Trophoblast cell (in vitro differentiated cells and primary cell): ENCODE measurements around the gene AP4E1.

Source experiments
- DNase-seq, 2 donors: peaks; one replicate each; pipeline ENCODE4 v3.0.0-alpha.2; 2016
- H2AFZ ChIP-seq: 2 replicates; pipeline ENCODE4 v1.6.1; 2013; ENCODE audit warnings: low read length, moderate library complexity, mild to moderate bottlenecking; ENCODE audit not compliant: insufficient read depth, poor library complexity
- H2AK5ac ChIP-seq: 2 replicates; pipeline ENCODE4 v1.6.1; 2013; ENCODE audit warnings: mild to moderate bottlenecking, low read length
- H2BK120ac ChIP-seq: 2 replicates; pipeline ENCODE4 v1.6.1; 2013; ENCODE audit warnings: low read length, mild to moderate bottlenecking, moderate library complexity; ENCODE audit not compliant: insufficient read depth, poor library complexity
- H2BK12ac ChIP-seq: 2 replicates; pipeline ENCODE4 v1.6.1; 2013; ENCODE audit warnings: mild to moderate bottlenecking, low read length, moderate library complexity
- H2BK5ac ChIP-seq: 2 replicates; pipeline ENCODE4 v1.6.1; 2013; ENCODE audit warnings: low read length, low read depth, moderate library complexity, mild to moderate bottlenecking; ENCODE audit not compliant: poor library complexity
- H3K14ac ChIP-seq: 2 replicates; pipeline ENCODE4 v1.6.1; 2013; ENCODE audit warnings: mild to moderate bottlenecking, low read length
- H3K18ac ChIP-seq: 2 replicates; pipeline ENCODE4 v1.6.1; 2013; ENCODE audit warnings: mild to moderate bottlenecking, low read length
- H3K23ac ChIP-seq: 2 replicates; pipeline ENCODE4 v1.6.1; 2013; ENCODE audit warnings: low read length
- H3K27ac ChIP-seq: 2 replicates; pipeline ENCODE4 v1.5.1; 2013; ENCODE audit warnings: low read depth, mild to moderate bottlenecking, inconsistent platforms, low read length, moderate library complexity
- H3K27me3 ChIP-seq: 2 replicates; pipeline ENCODE4 v1.6.1; 2013; ENCODE audit warnings: inconsistent platforms, mild to moderate bottlenecking, low read length, moderate library complexity; ENCODE audit not compliant: insufficient read depth
- H3K36me3 ChIP-seq, 2 experiments: 1 replicate in 1 of 2; 2 replicates in 1 of 2; pipeline ENCODE4 v1.6.1; 2013; ENCODE audit warnings: low read length in 2 of 2, mild to moderate bottlenecking in 2 of 2, moderate library complexity in 1 of 2; ENCODE audit not compliant: insufficient read depth in 2 of 2, control insufficient read depth in 1 of 2
- H3K4ac ChIP-seq: 2 replicates; pipeline ENCODE4 v1.6.1; 2013; ENCODE audit warnings: low read depth, mild to moderate bottlenecking, low read length, moderate library complexity
- H3K4me1 ChIP-seq, 2 experiments: 1 replicate in 1 of 2; 2 replicates in 1 of 2; pipeline ENCODE4 v1.6.1; 2013; ENCODE audit warnings: low read length in 2 of 2, mild to moderate bottlenecking in 2 of 2, moderate library complexity in 1 of 2; ENCODE audit not compliant: insufficient read depth in 2 of 2, control insufficient read depth in 1 of 2
- H3K4me2 ChIP-seq: 2 replicates; pipeline ENCODE4 v1.6.1; 2013; ENCODE audit warnings: inconsistent platforms, mild to moderate bottlenecking, low read length, moderate library complexity
- H3K4me3 ChIP-seq: 2 replicates; pipeline ENCODE4 v1.5.1; 2013; ENCODE audit warnings: mild to moderate bottlenecking, low read depth, low read length, inconsistent platforms
- H3K79me1 ChIP-seq: one replicate; pipeline ENCODE4 v1.6.1; 2013; ENCODE audit warnings: low read length
- H3K79me2 ChIP-seq: 2 replicates; pipeline ENCODE4 v1.6.1; 2013; ENCODE audit warnings: low read length, mild to moderate bottlenecking; ENCODE audit not compliant: control insufficient read depth, insufficient read depth, poor library complexity
- H3K9ac ChIP-seq: 2 replicates; pipeline ENCODE4 v1.6.1; 2013; ENCODE audit warnings: mild to moderate bottlenecking, low read length
- H3K9me3 ChIP-seq: 2 replicates; pipeline ENCODE4 v1.6.1; 2013; ENCODE audit warnings: low read depth, mild to moderate bottlenecking, control low read depth, inconsistent platforms, low read length; ENCODE audit not compliant: insufficient read depth
- H4K12ac ChIP-seq: 2 replicates; pipeline ENCODE4 v1.6.1; 2013; ENCODE audit warnings: low read depth, mild to moderate bottlenecking, low read length, moderate library complexity
- H4K8ac ChIP-seq: 2 replicates; pipeline ENCODE4 v1.6.1; 2013; ENCODE audit warnings: low read depth, mild to moderate bottlenecking, low read length, moderate library complexity
- H4K91ac ChIP-seq: one replicate; pipeline ENCODE4 v1.6.1; 2013; ENCODE audit warnings: low read depth, mild to moderate bottlenecking, low read length, moderate library complexity
- WGBS: extraction: QIAGEN DNeasy Blood & Tissue Kit; methylation state at CpG from one replicate; pipeline ENCODE4 v1.1.7; 2013; ENCODE audit warnings: missing lambda C conversion rate; ENCODE audit not compliant: insufficient read length, insufficient coverage; ENCODE audit errors: extremely low coverage; 5-methylcytosine and 5-hydroxymethylcytosine counted together

The AP4E1 gene

DNA sequence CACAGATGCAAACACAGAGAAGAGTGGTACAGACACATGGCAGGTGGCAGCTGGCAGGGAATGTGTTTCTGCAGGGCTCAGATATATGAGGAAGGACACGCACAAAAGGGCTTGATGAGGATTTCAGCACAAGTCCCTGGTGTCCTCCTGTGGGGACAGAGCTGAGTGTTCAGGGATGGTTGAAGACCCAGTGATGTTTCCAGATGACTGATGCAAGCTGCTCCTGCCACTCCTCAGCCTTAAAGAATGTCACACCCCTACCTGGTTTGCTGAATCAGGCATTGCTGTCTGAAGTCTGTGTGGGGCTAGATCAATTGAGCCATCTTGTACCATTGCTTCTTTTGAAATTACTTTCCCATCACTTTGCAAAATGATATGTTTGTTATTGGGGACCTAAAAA is 146.1 kb downstream of the AP4E1 start:
- no peak for DNase-seq
- H4K91ac ChIP-seq, result no peak overlapping the region
- no CpG with 5 or more reads among the region's 1 CpG for WGBS
- no peak overlapping the region for H3K9ac ChIP-seq
- no peak overlapping the region for H3K18ac ChIP-seq
- no peak overlapping the region for H2AFZ ChIP-seq
- H3K79me1 ChIP-seq, result no peaks in the 10 kb centered on the region
- no peaks in the 10 kb centered on the region for H3K4me1 ChIP-seq
- H3K4me3 ChIP-seq, result no peak overlapping the region
- H2BK12ac ChIP-seq, result no peak overlapping the region
- H3K27me3 ChIP-seq, result no peaks in the 10 kb centered on the region
- no peak overlapping the region for H3K27ac ChIP-seq
- no peak overlapping the region for H3K4ac ChIP-seq
- H2BK5ac ChIP-seq, result no peak overlapping the region
- H3K36me3 ChIP-seq, result no peaks in the 10 kb centered on the region
- H3K79me2 ChIP-seq, result no peaks in the 10 kb centered on the region
- H2BK120ac ChIP-seq, result no peak overlapping the region
- H4K12ac ChIP-seq, result no peak overlapping the region
- no peaks in the 10 kb centered on the region for H3K9me3 ChIP-seq
- no peak overlapping the region for H4K8ac ChIP-seq
- no peak overlapping the region for H3K14ac ChIP-seq
- H2AK5ac ChIP-seq, result no peak overlapping the region
- no peak overlapping the region for H3K4me2 ChIP-seq
- no peak overlapping the region for H3K23ac ChIP-seq
